Measurements from ENCODE around the gene JAM3. TPM values are rescaled to one million over a fixed set of nuclear protein-coding genes. Genes with fewer than 3 reads are reported as not detected.

The JAM3 gene
- total RNA-seq, 1 experiment from 2014 or later = 36.5 TPM

GRCh38 chr11:134145715-134146114 lies 76.8 kb downstream of the JAM3 start:
- H2BK5ac ChIP-seq (ENCODE audit: insufficient read length, low read length) = no peak overlapping the region
- H3K18ac ChIP-seq (ENCODE audit: insufficient read length, low read depth, low read length) = no peak overlapping the region
- no peak overlapping the region; a peak in 1 of 5 replicates for H3K4me3 Mint-ChIP-seq
- H4K5ac ChIP-seq (ENCODE audit: insufficient read length, low read depth, low read length) = no peak overlapping the region
- no peaks in the 10 kb centered on the region for H3K79me2 ChIP-seq (ENCODE audit: insufficient read depth, low read length)
- H4K20me1 ChIP-seq (ENCODE audit: control insufficient read depth, insufficient read depth, insufficient read length) = no peaks in the 10 kb centered on the region
- no peak overlapping the region for H3T11ph ChIP-seq (ENCODE audit: low read length)
- no peak overlapping the region for H3K9ac ChIP-seq (ENCODE audit: extremely low read depth, insufficient read length, low read length)
- no peak overlapping the region for H2BK15ac ChIP-seq (ENCODE audit: low read depth, low read length)
- H3K4me2 ChIP-seq (ENCODE audit: insufficient read depth, insufficient read length, low read length) = no peak overlapping the region
- H2BK20ac ChIP-seq (ENCODE audit: low read depth, low read length, poor library complexity, severe bottlenecking) = no peak overlapping the region
- no peaks in the 10 kb centered on the region for H3K23me2 ChIP-seq (ENCODE audit: insufficient read length, low read depth, low read length, poor library complexity, severe bottlenecking)
- H3K14ac ChIP-seq (ENCODE audit: insufficient read depth, low read length) = no peak overlapping the region; the same call in 1 of the 2 replicates
- H3K79me1 ChIP-seq (ENCODE audit: insufficient read depth, low read depth, low read length, poor library complexity, severe bottlenecking) = no peaks in the 10 kb centered on the region
- H4K8ac ChIP-seq (replicated peaks; ENCODE audit: insufficient read length, low read depth, low read length) = no peak overlapping the region
- no peak overlapping the region for H2AFZ ChIP-seq (ENCODE audit: low read length)
- no peak overlapping the region for H2BK12ac ChIP-seq (ENCODE audit: insufficient read length, low read depth, low read length)
- no peak overlapping the region for H2BK120ac ChIP-seq (ENCODE audit: low read depth, low read length, poor library complexity, severe bottlenecking)
- no peaks in the 10 kb centered on the region for H3K4me1 Mint-ChIP-seq
- H3K4ac ChIP-seq (ENCODE audit: low read depth, low read length) = no peak overlapping the region
- H3K27me3 ChIP-seq (ENCODE audit: insufficient read depth, low read length) = no peaks in the 10 kb centered on the region
- H3K36me3 Mint-ChIP-seq (ENCODE audit: insufficient read depth in 1 of 3, low read depth in 3 of 3) = peaks cover 88 to 96% (median 88%) of the 10 kb centered on the region in 3 experiments
- H3K23ac ChIP-seq (ENCODE audit: insufficient read length, low read depth, low read length) = no peak overlapping the region
- TF ChIP-seq CTCF (conservative IDR thresholded peaks at IDR 0.05) = no peak
- H3K27ac Mint-ChIP-seq = no peak overlapping the region
- H3K9me3 ChIP-seq (ENCODE audit: control insufficient read depth, low read depth, low read length) = peaks cover 28% of the 10 kb centered on the region
- H3K56ac ChIP-seq (ENCODE audit: insufficient read length, low read depth, low read length) = no peak overlapping the region
- WGBS (ENCODE audit: extremely low coverage, insufficient read length, low lambda C conversion rate) = no CpG with 5 or more reads among the region's 8 CpGs
- H3K27ac ChIP-seq (ENCODE audit: insufficient read length, low read depth, low read length) = no peak overlapping the region
- peaks cover 2% of the 10 kb centered on the region for H3K27me3 Mint-ChIP-seq (ENCODE audit: low read depth)
- DNase-seq = no peak
- H2AK5ac ChIP-seq (ENCODE audit: insufficient read length, low read length) = no peak overlapping the region
- no peak overlapping the region for H4K91ac ChIP-seq (ENCODE audit: insufficient read length, low read depth, low read length)
- peaks cover 51 to 55% of the 10 kb centered on the region in 2 experiments for H3K9me3 Mint-ChIP-seq
- H3K4me1 ChIP-seq (ENCODE audit: insufficient read depth, low read length) = no peaks in the 10 kb centered on the region

Data from H9 (cell line).